Neural progenitor cell (in vitro differentiated cells): ENCODE data around the gene ERAP2. TPM values are rescaled to one million over a fixed set of nuclear protein-coding genes. Genes with fewer than 3 reads are reported as not detected.

Source experiments
- DNase-seq: peaks from one replicate; pipeline ENCODE4 v3.0.0-alpha.2; 2016; ENCODE audit warnings: low spot score
- H2AFZ ChIP-seq: fragments of 200-600 bp; sonication (generic); replicated peaks from 2 replicates; pipeline ENCODE4 v1.6.1; 2016; ENCODE audit warnings: antibody characterized with exemption
- H3F3A ChIP-seq: fragments of 200-600 bp; sonication (generic); 2 replicates; pipeline ENCODE4 v1.6.1; 2016; ENCODE audit warnings: antibody characterized with exemption, low read depth
- H3K27ac ChIP-seq: fragments of 200-600 bp; sonication (generic); 2 replicates; pipeline ENCODE4 v1.5.1; 2016; ENCODE audit warnings: mild to moderate bottlenecking
- H3K27me3 ChIP-seq: fragments of 200-600 bp; sonication (generic); 2 replicates; pipeline ENCODE4 v1.6.1; 2016; ENCODE audit warnings: mild to moderate bottlenecking, moderate library complexity
- H3K36me3 ChIP-seq: fragments of 200-600 bp; sonication (generic); 2 replicates; pipeline ENCODE4 v1.5.1; 2016
- H3K4me1 ChIP-seq: fragments of 200-600 bp; sonication (generic); 2 replicates; pipeline ENCODE4 v1.6.1; 2016; ENCODE audit warnings: mixed run types
- H3K4me2 ChIP-seq: fragments of 200-600 bp; sonication (generic); 2 replicates; pipeline ENCODE4 v1.6.1; 2016
- H3K4me3 ChIP-seq: fragments of 200-600 bp; sonication (generic); 2 replicates; pipeline ENCODE4 v1.5.1; 2016
- H3K79me2 ChIP-seq: fragments of 200-600 bp; sonication (generic); 2 replicates; pipeline ENCODE4 v1.6.1; 2016; ENCODE audit warnings: low read depth
- H3K9ac ChIP-seq: fragments of 200-600 bp; sonication (generic); 2 replicates; pipeline ENCODE4 v1.6.1; 2016
- H3K9me3 ChIP-seq: fragments of 200-600 bp; sonication (generic); 2 replicates; pipeline ENCODE4 v1.5.1; 2016; ENCODE audit warnings: low read depth
- H4K20me1 ChIP-seq: fragments of 200-600 bp; sonication (generic); 2 replicates; pipeline ENCODE4 v1.6.1; 2016; ENCODE audit warnings: low read depth
- H3K27ac Mint-ChIP-seq: 3 replicates; pipeline ENCODE4 v1.8.0; 2021; ENCODE audit warnings: mixed read lengths
- H3K27me3 Mint-ChIP-seq: 2 replicates; pipeline ENCODE4 v1.8.0; 2022; ENCODE audit warnings: low read depth, mild to moderate bottlenecking, inconsistent platforms, moderate library complexity, mixed read lengths; ENCODE audit not compliant: insufficient read depth
- H3K36me3 Mint-ChIP-seq: 3 replicates; pipeline ENCODE4 v1.8.0; 2021; ENCODE audit warnings: mixed read lengths
- H3K4me1 Mint-ChIP-seq: 3 replicates; pipeline ENCODE4 v1.8.0; 2021; ENCODE audit warnings: mixed read lengths
- H3K4me3 Mint-ChIP-seq: 3 replicates; pipeline ENCODE4 v1.8.0; 2021; ENCODE audit warnings: mild to moderate bottlenecking, moderate library complexity, mixed read lengths
- H3K9me3 Mint-ChIP-seq: 3 replicates; pipeline ENCODE4 v1.8.0; 2020; ENCODE audit warnings: mixed read lengths
- EZH2 ChIP-seq: fragments of 200-600 bp; sonication (generic); IDR thresholded peaks from 2 replicates; pipeline ENCODE4 v1.6.1; 2017; ENCODE audit warnings: antibody characterized with exemption, mild to moderate bottlenecking, moderate library complexity
- EZH2phosphoT487 ChIP-seq: fragments of 200-600 bp; sonication (generic); IDR thresholded peaks from 2 replicates; pipeline ENCODE4 v1.6.1; 2017; ENCODE audit warnings: antibody characterized with exemption
- total RNA-seq: library from RNA; depleted of rRNA; stranded (reverse); fragments of >200 nt; gene quantifications from 2 replicates; pipeline ENCODE4 v1.2.3, GENCODE V29; 2015; ENCODE audit warnings: low replicate concordance
- TF ChIP-seq, protein P1 (sequence below): fragments of 200-600 bp; sonication (generic); IDR thresholded peaks from 2 replicates; pipeline ENCODE4 v1.5.1; 2017; ENCODE audit warnings: antibody characterized with exemption, mild to moderate bottlenecking

ERAP2 gene
- total RNA-seq, 1 donor from 2014 or later = not detected

DNA sequence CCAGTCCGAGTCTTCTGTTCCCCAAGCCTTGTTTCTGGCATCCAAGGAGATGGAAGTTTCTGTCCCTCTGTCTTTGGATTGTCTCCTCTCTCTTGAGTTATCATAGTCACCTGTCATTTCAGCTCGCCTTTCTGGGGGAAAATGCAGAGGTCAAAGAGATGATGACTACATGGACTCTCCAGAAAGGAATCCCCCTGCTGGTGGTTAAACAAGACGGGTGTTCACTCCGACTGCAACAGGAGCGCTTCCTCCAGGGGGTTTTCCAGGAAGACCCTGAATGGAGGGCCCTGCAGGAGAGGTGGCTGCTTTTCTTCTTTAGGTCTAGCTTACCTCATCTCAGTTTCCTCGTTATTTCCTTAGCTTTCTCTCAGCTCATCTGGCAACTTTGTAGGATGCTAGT, 25.1 kb downstream of the ERAP2 start:
- Histone ChIP-seq H3K36me3 (no peaks in the 10 kb centered on the region), H3K27me3 (no peaks in the 10 kb centered on the region), H3K9ac (no peak overlapping the region), H3K4me3 (no peak overlapping the region), H3K9me3 (no peaks in the 10 kb centered on the region), H3K4me2 (no peak overlapping the region), H3F3A (no peaks in the 10 kb centered on the region), H3K79me2 (no peaks in the 10 kb centered on the region), H4K20me1 (no peaks in the 10 kb centered on the region), H3K4me1 (peaks cover 7% of the 10 kb centered on the region), H3K27ac (no peak overlapping the region), H2AFZ (peak overlapping the region; percentile 11)
- TF ChIP-seq, protein P1, sequence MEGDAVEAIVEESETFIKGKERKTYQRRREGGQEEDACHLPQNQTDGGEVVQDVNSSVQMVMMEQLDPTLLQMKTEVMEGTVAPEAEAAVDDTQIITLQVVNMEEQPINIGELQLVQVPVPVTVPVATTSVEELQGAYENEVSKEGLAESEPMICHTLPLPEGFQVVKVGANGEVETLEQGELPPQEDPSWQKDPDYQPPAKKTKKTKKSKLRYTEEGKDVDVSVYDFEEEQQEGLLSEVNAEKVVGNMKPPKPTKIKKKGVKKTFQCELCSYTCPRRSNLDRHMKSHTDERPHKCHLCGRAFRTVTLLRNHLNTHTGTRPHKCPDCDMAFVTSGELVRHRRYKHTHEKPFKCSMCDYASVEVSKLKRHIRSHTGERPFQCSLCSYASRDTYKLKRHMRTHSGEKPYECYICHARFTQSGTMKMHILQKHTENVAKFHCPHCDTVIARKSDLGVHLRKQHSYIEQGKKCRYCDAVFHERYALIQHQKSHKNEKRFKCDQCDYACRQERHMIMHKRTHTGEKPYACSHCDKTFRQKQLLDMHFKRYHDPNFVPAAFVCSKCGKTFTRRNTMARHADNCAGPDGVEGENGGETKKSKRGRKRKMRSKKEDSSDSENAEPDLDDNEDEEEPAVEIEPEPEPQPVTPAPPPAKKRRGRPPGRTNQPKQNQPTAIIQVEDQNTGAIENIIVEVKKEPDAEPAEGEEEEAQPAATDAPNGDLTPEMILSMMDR = peak; percentile 29
- TF ChIP-seq EZH2 = no peak
- Mint-ChIP-seq H3K4me1 (peaks cover 9% of the 10 kb centered on the region), H3K27ac (no peak overlapping the region), H3K27me3 (no peaks in the 10 kb centered on the region), H3K36me3 (no peaks in the 10 kb centered on the region), H3K9me3 (no peaks in the 10 kb centered on the region), H3K4me3 (no peak overlapping the region)
- DNase-seq = peak; percentile 22

DNA sequence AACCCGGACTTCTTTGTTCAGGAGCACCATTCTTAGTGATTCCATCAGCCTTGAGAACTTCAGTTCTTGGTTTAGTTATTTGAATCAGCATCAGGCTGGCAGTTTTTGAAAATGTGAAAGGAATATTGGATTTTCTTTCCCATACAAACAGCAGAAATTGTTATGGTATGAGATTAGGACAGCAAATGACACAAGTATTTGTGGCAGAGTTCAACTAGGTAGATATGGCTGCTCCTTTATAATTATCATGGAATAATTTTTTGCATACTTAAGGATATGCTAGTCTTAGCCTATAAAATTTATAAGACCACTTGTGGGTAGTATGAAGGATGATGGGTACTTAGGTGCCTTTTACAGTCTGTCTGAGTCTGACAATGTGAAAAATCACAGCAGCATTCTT, 25.5 kb downstream of the ERAP2 start:
- Mint-ChIP-seq H3K4me3 (no peak overlapping the region), H3K9me3 (no peaks in the 10 kb centered on the region), H3K27me3 (no peaks in the 10 kb centered on the region), H3K36me3 (no peaks in the 10 kb centered on the region), H3K27ac (no peak overlapping the region), H3K4me1 (peaks cover 9% of the 10 kb centered on the region)
- H3K9ac ChIP-seq = no peak overlapping the region
- no peaks in the 10 kb centered on the region for H3K36me3 ChIP-seq
- H2AFZ ChIP-seq = peak overlapping the region; percentile 11
- H4K20me1 ChIP-seq = no peaks in the 10 kb centered on the region
- no peaks in the 10 kb centered on the region for H3K79me2 ChIP-seq
- TF ChIP-seq EZH2 = no peak
- no peak for TF ChIP-seq EZH2phosphoT487
- TF ChIP-seq, protein P1 = no peak
- H3K4me1 ChIP-seq = peaks cover 4% of the 10 kb centered on the region
- no peak overlapping the region for H3K27ac ChIP-seq
- no peak overlapping the region for H3K4me2 ChIP-seq
- DNase-seq = no peak
- no peaks in the 10 kb centered on the region for H3K9me3 ChIP-seq
- no peaks in the 10 kb centered on the region for H3F3A ChIP-seq
- no peaks in the 10 kb centered on the region for H3K27me3 ChIP-seq
- H3K4me3 ChIP-seq = no peak overlapping the region

DNA sequence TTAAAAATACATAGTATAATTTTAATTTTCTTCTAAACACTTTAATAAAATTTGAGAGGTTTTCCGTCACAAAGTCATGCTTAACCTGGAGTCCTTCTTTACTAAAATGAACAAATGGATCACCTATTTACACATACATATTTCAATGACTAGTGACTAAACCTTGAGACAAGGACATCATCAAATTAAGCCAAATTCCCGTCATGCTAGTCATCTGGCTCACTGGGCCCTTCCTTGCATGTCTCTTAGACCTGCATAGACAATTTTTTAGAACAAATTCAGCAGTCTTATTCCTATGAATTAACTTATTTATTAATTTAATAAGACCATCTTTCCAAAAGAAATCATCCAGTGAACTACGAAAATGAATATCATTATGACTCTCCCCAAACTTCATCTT, 26.6 kb downstream of the ERAP2 start:
- H3K79me2 ChIP-seq = no peaks in the 10 kb centered on the region
- no peak overlapping the region for H3K4me3 ChIP-seq
- no peaks in the 10 kb centered on the region for H3K36me3 Mint-ChIP-seq
- no peak for DNase-seq
- TF ChIP-seq, protein P1 = no peak
- no peak for TF ChIP-seq EZH2
- TF ChIP-seq EZH2phosphoT487 = no peak
- no peaks in the 10 kb centered on the region for H3F3A ChIP-seq
- H3K4me1 Mint-ChIP-seq = peaks cover 4% of the 10 kb centered on the region
- no peaks in the 10 kb centered on the region for H3K4me1 ChIP-seq
- no peak overlapping the region for H3K4me3 Mint-ChIP-seq
- H3K27ac ChIP-seq = no peak overlapping the region
- H3K4me2 ChIP-seq = no peak overlapping the region
- H4K20me1 ChIP-seq = no peaks in the 10 kb centered on the region
- H2AFZ ChIP-seq = no peak overlapping the region
- no peaks in the 10 kb centered on the region for H3K9me3 Mint-ChIP-seq
- no peaks in the 10 kb centered on the region for H3K27me3 ChIP-seq
- no peaks in the 10 kb centered on the region for H3K27me3 Mint-ChIP-seq
- H3K9ac ChIP-seq = no peak overlapping the region
- no peak overlapping the region for H3K27ac Mint-ChIP-seq
- no peaks in the 10 kb centered on the region for H3K9me3 ChIP-seq
- no peaks in the 10 kb centered on the region for H3K36me3 ChIP-seq
